Liver (tissue), 9 donors: ENCODE data around the gene TANGO6. TPM values are rescaled to one million over a fixed set of nuclear protein-coding genes. Genes with fewer than 3 reads are reported as not detected.

Source experiments
- DNase-seq: peaks from one replicate; pipeline ENCODE4 v3.0.0-alpha.2; 2017; ENCODE audit warnings: low spot score
- H3K27ac ChIP-seq, 2 donors: one replicate each; pipeline ENCODE4 v1.7.0; 2013; ENCODE audit warnings: inconsistent platforms in 2 of 2, low read length in 2 of 2, control low read depth in 1 of 2, low read depth in 1 of 2, mild to moderate bottlenecking in 1 of 2
- H3K27me3 ChIP-seq, 4 donors: one replicate each; pipeline versions ENCODE4 v1.6.1 to v1.7.0; 2013; ENCODE audit warnings: low read length in 3 of 4, inconsistent platforms in 1 of 4, mild to moderate bottlenecking in 1 of 4, moderate library complexity in 1 of 4; ENCODE audit not compliant: control insufficient read depth in 4 of 4, insufficient read depth in 4 of 4
- H3K36me3 ChIP-seq, 4 donors: one replicate each; pipeline versions ENCODE4 v1.6.1 to v1.7.0; 2013; ENCODE audit warnings: low read length in 3 of 4, mild to moderate bottlenecking in 3 of 4, low read depth in 1 of 4, moderate library complexity in 1 of 4; ENCODE audit not compliant: control insufficient read depth in 4 of 4, insufficient read depth in 3 of 4
- H3K4me1 ChIP-seq, 4 donors: one replicate each; pipeline versions ENCODE4 v1.6.1 to v1.7.0; 2013; ENCODE audit warnings: low read length in 3 of 4, mild to moderate bottlenecking in 3 of 4, moderate library complexity in 1 of 4; ENCODE audit not compliant: control insufficient read depth in 4 of 4, insufficient read depth in 4 of 4
- H3K4me3 ChIP-seq, 3 donors: one replicate each; pipeline versions ENCODE4 v1.6.1 to v1.7.0; 2013; ENCODE audit warnings: low read length in 3 of 3, control low read depth in 1 of 3, low read depth in 1 of 3, mild to moderate bottlenecking in 1 of 3
- H3K9ac ChIP-seq, 2 donors: one replicate each; pipeline ENCODE4 v1.7.0; 2013; ENCODE audit warnings: low read length in 2 of 2, mild to moderate bottlenecking in 2 of 2, moderate library complexity in 2 of 2, control low read depth in 1 of 2, low read depth in 1 of 2
- H3K9me3 ChIP-seq, 4 donors: one replicate each; pipeline versions ENCODE4 v1.6.1 to v1.7.0; 2013; ENCODE audit warnings: low read length in 3 of 4; ENCODE audit not compliant: control insufficient read depth in 4 of 4
- CTCF ChIP-seq: fragments of 150-350 bp; IDR thresholded peaks from 2 replicates; pipeline ENCODE4 v1.5.1; 2017; ENCODE audit warnings: improper control_type of control experiment, low read depth, low read length; ENCODE audit not compliant: missing input control
- EGR1 ChIP-seq, 2 donors: IDR thresholded peaks; 2 replicates each; pipeline ENCODE4 v1.6.1; 2016 to 2018; ENCODE audit warnings: antibody characterized with exemption in 2 of 2, low read depth in 2 of 2
- FOXA1 ChIP-seq: IDR thresholded peaks from 2 replicates; pipeline ENCODE4 v1.6.1; 2016; ENCODE audit warnings: antibody characterized with exemption
- FOXA2 ChIP-seq: IDR thresholded peaks from 2 replicates; pipeline ENCODE4 v1.6.1; 2016; ENCODE audit warnings: antibody characterized with exemption
- HNF4A ChIP-seq, 2 donors: conservative IDR thresholded peaks; 2 replicates each; pipeline ENCODE4 v1.6.1; 2016; ENCODE audit warnings: antibody characterized with exemption in 2 of 2, mild to moderate bottlenecking in 2 of 2
- MAX ChIP-seq: IDR thresholded peaks from 2 replicates; pipeline ENCODE4 v1.6.1; 2016; ENCODE audit warnings: antibody characterized with exemption
- REST ChIP-seq: IDR thresholded peaks from 2 replicates; pipeline ENCODE4 v1.6.1; 2016; ENCODE audit warnings: antibody characterized with exemption, mild to moderate bottlenecking
- RXRA ChIP-seq, 2 donors: IDR thresholded peaks; 2 replicates each; pipeline ENCODE4 v1.6.1; 2017 to 2018; ENCODE audit warnings: antibody characterized with exemption in 2 of 2, mild to moderate bottlenecking in 1 of 2
- TAF1 ChIP-seq: conservative IDR thresholded peaks from 2 replicates; pipeline ENCODE4 v1.6.1; 2016; ENCODE audit warnings: antibody characterized with exemption, mild to moderate bottlenecking
- ZBTB33 ChIP-seq: IDR thresholded peaks from 2 replicates; pipeline ENCODE4 v1.6.1; 2016; ENCODE audit warnings: antibody characterized with exemption
- WGBS: extraction: QIAGEN DNeasy Blood & Tissue Kit; methylation state at CpG from one replicate; pipeline ENCODE4 v1.1.7; 2013; 5-methylcytosine and 5-hydroxymethylcytosine counted together
- polyA plus RNA-seq, 2 donors: library from polyadenylated mRNA; stranded (reverse) in 1 of 2; unstranded in 1 of 2; fragments of 200-250 nt in 1 of 2; fragments of >200 nt in 1 of 2; fragmentation: Nextera tagmentation in 1 of 2; extraction: Ambion mirVana in 1 of 2; gene quantifications; one replicate each; pipeline versions ENCODE4 v1.2.1 to v1.2.3, GENCODE V29; 2013 to 2015
- total RNA-seq, 2 donors: library from RNA; depleted of rRNA; stranded (reverse); fragments of >200 nt; gene quantifications; one replicate each; pipeline ENCODE4 v1.2.3, GENCODE V29; 2014
- donor health status: healthy.
- donor health status: healthy.
- donor health status: healthy.
- donor health status: healthy.
- donor health status: healthy.

TANGO6 gene
- total and polyA plus RNA-seq, 4 donors: 6.8 to 40.6 (median 10.5) TPM

GRCh38 chr16:68939692-68940320 lies 96.5 kb downstream of the TANGO6 start:
- DNase-seq: no peak
- TF ChIP-seq REST (no peak), ZBTB33 (no peak), EGR1 (IDR thresholded peaks at IDR 0.05; ENCODE audit: low read depth in 2 of 2) (no peak), TAF1 (no peak), FOXA1 (no peak), FOXA2 (no peak)
- no peaks in the 10 kb centered on the region for H3K4me1 ChIP-seq
- no peak overlapping the region for H3K27ac ChIP-seq
- no peak overlapping the region for H3K4me3 ChIP-seq
- peaks cover 0 to 12% (median 3%) of the 10 kb centered on the region in 4 donors for H3K36me3 ChIP-seq
- peaks cover 0 to 2% (median 0%) of the 10 kb centered on the region in 4 donors for H3K9me3 ChIP-seq
- no peak overlapping the region for H3K9ac ChIP-seq
- whole genome bisulfite sequencing: 94% methylated on average over 3 of the region's 3 CpGs
- no peaks in the 10 kb centered on the region for H3K27me3 ChIP-seq

GRCh38 chr16:68940816-68941215 lies 97.5 kb downstream of the TANGO6 start:
- H3K4me1 ChIP-seq: no peaks in the 10 kb centered on the region
- DNase-seq: no peak
- WGBS: 95% methylated on average over 2 of the region's 2 CpGs
- H3K27me3 ChIP-seq: no peaks in the 10 kb centered on the region
- peaks cover 0 to 9% (median 3%) of the 10 kb centered on the region in 4 donors for H3K36me3 ChIP-seq
- peaks cover 0 to 2% (median 0%) of the 10 kb centered on the region in 4 donors for H3K9me3 ChIP-seq
- TF ChIP-seq TAF1 (no peak), REST (no peak), MAX (no peak), RXRA (IDR thresholded peaks at IDR 0.05) (no peak), CTCF (no peak), HNF4A (conservative IDR thresholded peaks at IDR 0.05) (no peak)
- no peak overlapping the region for H3K9ac ChIP-seq
- H3K4me3 ChIP-seq: no peak overlapping the region
- H3K27ac ChIP-seq: no peak overlapping the region
